IMR-90 (cell line): ENCODE data around the gene PRR19. TPM values are rescaled to one million over a fixed set of nuclear protein-coding genes. Genes with fewer than 3 reads are reported as not detected.
"Not testable (repeated sequence)": the region's sequence is repeated elsewhere in the genome, so short reads cannot be mapped to it uniquely, and the experiment has no call there.

Experiments used
- ATAC-seq: fragments of 200-7000 bp; cut with Tn5 transposase; 2 replicates; pipeline ENCODE4 v1.9.1; 2020; ENCODE audit warnings: low read depth, mild to moderate bottlenecking, moderate library complexity
- BruUV-seq: library from RNA; stranded (reverse); fragments of 400-500 nt; replicated peaks from 2 replicates; lab custom pipeline; 2021; lab: Mats Ljungman, UMichigan
- CTCF ChIA-PET: fragments of 300-600 bp; formaldehyde crosslinking; extraction: SDS; loops from one replicate; lab custom pipeline; 2021; ENCODE audit warnings: antibody characterized with exemption; lab: Yijun Ruan, JAX
- POLR2A ChIA-PET: fragments of 300-600 bp; sonication (Branson Sonifier 250); formaldehyde crosslinking; loops from one replicate; lab custom pipeline; 2022; ENCODE audit warnings: antibody characterized with exemption; ENCODE audit not compliant: unreplicated experiment; lab: Charles Lee
- DNase-seq: peaks from one replicate; pipeline ENCODE4 v3.0.0; 2013
- H2AFZ ChIP-seq: replicated peaks from 2 replicates; pipeline ENCODE3; 2013; ENCODE audit warnings: low read length, mild to moderate bottlenecking; ENCODE audit not compliant: poor library complexity
- H2AK5ac ChIP-seq: 2 replicates; pipeline ENCODE4 v1.6.1; 2013; ENCODE audit warnings: low read depth, low read length, inconsistent platforms
- H2AK9ac ChIP-seq: replicated peaks from 2 replicates; pipeline ENCODE3; 2013; ENCODE audit warnings: mild to moderate bottlenecking, low read depth, low read length, moderate library complexity; ENCODE audit not compliant: poor library complexity
- H2BK120ac ChIP-seq: 2 replicates; pipeline ENCODE4 v1.6.1; 2013; ENCODE audit warnings: low read depth, low read length, inconsistent platforms
- H2BK15ac ChIP-seq: 3 replicates; pipeline ENCODE4 v1.6.1; 2013; ENCODE audit warnings: low read depth, low read length, inconsistent platforms
- H2BK20ac ChIP-seq: 2 replicates; pipeline ENCODE4 v1.6.1; 2013; ENCODE audit warnings: low read depth, mild to moderate bottlenecking, inconsistent platforms, low read length, moderate library complexity
- H2BK5ac ChIP-seq: 2 replicates; pipeline ENCODE4 v1.6.1; 2013; ENCODE audit warnings: mild to moderate bottlenecking, low read depth, low read length, inconsistent platforms; ENCODE audit not compliant: poor library complexity, severe bottlenecking
- H3K14ac ChIP-seq: replicated peaks from 2 replicates; pipeline ENCODE4 v1.6.1; 2013; ENCODE audit warnings: low read depth, low read length, inconsistent platforms
- H3K18ac ChIP-seq: 2 replicates; pipeline ENCODE4 v1.6.1; 2013; ENCODE audit warnings: low read depth, low read length, control low read depth
- H3K23ac ChIP-seq: 2 replicates; pipeline ENCODE4 v1.6.1; 2013; ENCODE audit warnings: low read depth, low read length, inconsistent platforms
- H3K27ac ChIP-seq: 2 replicates; pipeline ENCODE4 v1.5.1; 2013; ENCODE audit warnings: mild to moderate bottlenecking, control low read depth, low read length; ENCODE audit not compliant: insufficient read depth
- H3K27me3 ChIP-seq: 2 replicates; pipeline ENCODE4 v1.6.1; 2013; ENCODE audit warnings: low read length; ENCODE audit not compliant: control insufficient read depth, insufficient read depth
- H3K36me3 ChIP-seq: 2 replicates; pipeline ENCODE4 v1.6.1; 2013; ENCODE audit warnings: low read length, mixed read lengths; ENCODE audit not compliant: control insufficient read depth, insufficient read depth
- H3K4ac ChIP-seq: 2 replicates; pipeline ENCODE4 v1.6.1; 2013; ENCODE audit warnings: low read depth, low read length, inconsistent platforms
- H3K4me1 ChIP-seq: 2 replicates; pipeline ENCODE4 v1.6.1; 2013; ENCODE audit warnings: low read length, mixed read lengths; ENCODE audit not compliant: control insufficient read depth, insufficient read depth
- H3K4me2 ChIP-seq: 2 replicates; pipeline ENCODE4 v1.6.1; 2013; ENCODE audit warnings: low read depth, mild to moderate bottlenecking, control low read depth, low read length, moderate library complexity
- H3K4me3 ChIP-seq: 2 replicates; pipeline ENCODE4 v1.5.1; 2013; ENCODE audit warnings: low read depth, mild to moderate bottlenecking, control low read depth, low read length, moderate library complexity; ENCODE audit not compliant: insufficient read depth
- H3K56ac ChIP-seq: 2 replicates; pipeline ENCODE4 v1.6.1; 2013; ENCODE audit warnings: low read length, inconsistent platforms; ENCODE audit not compliant: insufficient read depth; ENCODE audit errors: extremely low read depth
- H3K79me1 ChIP-seq, 2 experiments: 2 replicates each; pipeline ENCODE4 v1.6.1; 2013; ENCODE audit warnings: low read length in 2 of 2, inconsistent platforms in 1 of 2, low read depth in 1 of 2
- H3K9ac ChIP-seq: 2 replicates; pipeline ENCODE4 v1.6.1; 2013; ENCODE audit warnings: low read depth, low read length, control low read depth
- H3K9me1 ChIP-seq: 2 replicates; pipeline ENCODE4 v1.6.1; 2013; ENCODE audit warnings: low read length, inconsistent platforms; ENCODE audit not compliant: insufficient read depth
- H3K9me3 ChIP-seq: 2 replicates; pipeline ENCODE4 v1.6.1; 2013; ENCODE audit warnings: low read length; ENCODE audit not compliant: control insufficient read depth, insufficient read depth
- H4K20me1 ChIP-seq: 2 replicates; pipeline ENCODE4 v1.6.1; 2013; ENCODE audit warnings: low read length, inconsistent platforms; ENCODE audit not compliant: insufficient read depth
- H4K5ac ChIP-seq: 2 replicates; pipeline ENCODE4 v1.6.1; 2013; ENCODE audit warnings: mild to moderate bottlenecking, low read depth, low read length, control low read depth
- H4K8ac ChIP-seq, 2 experiments: 2 replicates each; pipeline ENCODE4 v1.6.1; 2013; ENCODE audit warnings: low read depth in 2 of 2, low read length in 2 of 2, control low read depth in 1 of 2, inconsistent platforms in 1 of 2
- H4K91ac ChIP-seq: 2 replicates; pipeline ENCODE4 v1.6.1; 2013; ENCODE audit warnings: low read depth, low read length, inconsistent platforms; ENCODE audit not compliant: insufficient read depth
- CTCF ChIP-seq: conservative IDR thresholded peaks from 2 replicates; pipeline ENCODE4 v1.5.1; 2012; ENCODE audit warnings: mild to moderate bottlenecking, low read depth, low read length, improper control_type of control experiment
- MXI1 ChIP-seq: IDR thresholded peaks from 2 replicates; pipeline ENCODE4 v1.6.1; 2012; ENCODE audit warnings: low read depth, mild to moderate bottlenecking, low read length, moderate library complexity, borderline replicate concordance
- RAD21 ChIP-seq: IDR thresholded peaks from 2 replicates; pipeline ENCODE4 v1.6.1; 2012; ENCODE audit warnings: low read length, improper control_type of control experiment
- USF2 ChIP-seq: fragments of 150-350 bp; IDR thresholded peaks from 2 replicates; pipeline ENCODE4 v1.6.1; 2017; ENCODE audit warnings: mild to moderate bottlenecking, antibody characterized with exemption, low read length, low read depth
- WGBS, 2 experiments: methylation state at CpG; one replicate each; pipeline versions ENCODE4 v1.1.5 to v1.1.7; 2013; ENCODE audit warnings: missing lambda C conversion rate in 2 of 2; ENCODE audit not compliant: insufficient read length in 1 of 2; ENCODE audit errors: extremely low coverage in 2 of 2; 5-methylcytosine and 5-hydroxymethylcytosine counted together
- dilution Hi-C: fragments of 300-500 bp; cut with HindIII; formaldehyde crosslinking; loops from one replicate; pipeline ENCODE4 v1.14.3; 2018; ENCODE audit warnings: low sequenced_read_pairs; ENCODE audit not compliant: unreplicated experiment
- in situ Hi-C: fragments of 300-500 bp; cut with MboI; formaldehyde crosslinking; loops from 3 replicates; pipeline ENCODE4 v1.14.3; 2019; ENCODE audit warnings: low sequenced_read_pairs, inconsistent platforms, mixed read lengths
- intact Hi-C: fragments of 100-400 bp; cut with micrococcal nuclease; formaldehyde crosslinking; loops from 2 replicates; pipeline ENCODE4 v1.10.0; 2022
- polyA plus RNA-seq, 3 experiments: library from polyadenylated mRNA; depleted of rRNA; stranded (reverse); fragments of >200 nt; gene quantifications; 2 replicates each; pipeline ENCODE4 v1.2.3, GENCODE V29; 2012; ENCODE audit warnings: low replicate concordance in 1 of 3
- total RNA-seq: library from RNA; depleted of rRNA; stranded (reverse); fragments of >200 nt; gene quantifications from 2 replicates; pipeline ENCODE4 v1.2.3, GENCODE V29; 2012

The PRR19 gene
- total and polyA plus RNA-seq, 2 of the 4 experiments (the other 2 are of a cell fraction): 0.36 to 1.6 TPM

- Histone ChIP-seq H2BK20ac (no peak overlapping the region), H4K5ac (no peak overlapping the region), H3K23ac (no peak overlapping the region; the same call in 1 of the 2 replicates), H2BK120ac (no peak overlapping the region), H3K14ac (no peak overlapping the region; the same call in 1 of the 2 replicates), H2AFZ (no peak overlapping the region), H4K91ac (no peak overlapping the region), H3K4me3 (no peak overlapping the region), H3K9me3 (no peaks in the 10 kb centered on the region), H2AK9ac (no peak overlapping the region), H2AK5ac (no peak overlapping the region), H3K4me1 (no peaks in the 10 kb centered on the region), H3K56ac (no peak overlapping the region), H3K27me3 (no peaks in the 10 kb centered on the region), H3K36me3 (no peaks in the 10 kb centered on the region), H3K9ac (no peak overlapping the region), H4K8ac (no peak overlapping the region), H4K20me1 (no peaks in the 10 kb centered on the region), H2BK5ac (no peak overlapping the region), H3K9me1 (no peaks in the 10 kb centered on the region), H3K27ac (no peak overlapping the region), H2BK15ac (no peak overlapping the region), H3K79me1 (no peaks in the 10 kb centered on the region; a peak in 1 of 4 replicates), H3K18ac (no peak overlapping the region), H3K4ac (no peak overlapping the region), H3K4me2 (no peak overlapping the region)
- BruUV-seq: no TSS peak
- in situ Hi-C loops (no loop called here), intact Hi-C loops (no loop called here), dilution Hi-C loops (no loop called here)
- ATAC-seq: peak; percentile 53
- CTCF ChIA-PET: no interaction called here
- TF ChIP-seq CTCF (no peak), USF2 (no peak), RAD21 (no peak), MXI1 (no peak)
- POLR2A ChIA-PET: no interaction called here
- no peak for DNase-seq
- WGBS, 2 experiments: no CpG with 5 or more reads among the region's 3 CpGs
Observed at GRCh38 chr19:42261763-42262162, 40.2 kb upstream of the PRR19 start.

- in situ Hi-C loops, H3K9ac ChIP-seq, H3K23ac ChIP-seq, H3K4ac ChIP-seq, H2AK5ac ChIP-seq, POLR2A ChIA-PET, H3K4me3 ChIP-seq, H2BK20ac ChIP-seq, H3K27ac ChIP-seq, H2BK15ac ChIP-seq, H3K36me3 ChIP-seq, H2AK9ac ChIP-seq, DNase-seq, H3K18ac ChIP-seq, H2BK120ac ChIP-seq, H3K27me3 ChIP-seq, intact Hi-C loops, H4K8ac ChIP-seq, dilution Hi-C loops, H4K20me1 ChIP-seq, H3K9me3 ChIP-seq, H3K4me1 ChIP-seq, BruUV-seq, H3K4me2 ChIP-seq, H4K91ac ChIP-seq, H3K9me1 ChIP-seq, H3K14ac ChIP-seq, CTCF ChIA-PET, H2BK5ac ChIP-seq, H4K5ac ChIP-seq, ATAC-seq, H3K56ac ChIP-seq: not testable (repeated sequence)
- H2AFZ ChIP-seq: peak overlapping the region; percentile 44
- peaks cover 11 to 23% of the 10 kb centered on the region in 2 experiments for H3K79me1 ChIP-seq
- no CpG with 5 or more reads among the region's 4 CpGs for WGBS, 2 experiments
Observed at GRCh38 chr19:42266105-42266504, 35.8 kb upstream of the PRR19 start.
